ENCODE results near the gene PPOX.

GRCh38 chr1:161160671-161161145 lies 5.5 kb upstream of the PPOX start:
- TF ChIP-seq CTCF (IDR thresholded peaks at IDR 0.05) (no peak), EP300 (IDR thresholded peaks at IDR 0.05; ENCODE audit: low read depth) (no peak), POLR2A (IDR thresholded peaks at IDR 0.05) (no peak)
